ENCODE data around the gene ITIH1.
A peak's percentile ranks its signal among the peaks of the same experiment; 100 is the strongest.
"Not testable (repeated sequence)": the region's sequence is repeated elsewhere in the genome, so short reads cannot be mapped to it uniquely, and the experiment has no call there.

Gene ITIH1, protein sequence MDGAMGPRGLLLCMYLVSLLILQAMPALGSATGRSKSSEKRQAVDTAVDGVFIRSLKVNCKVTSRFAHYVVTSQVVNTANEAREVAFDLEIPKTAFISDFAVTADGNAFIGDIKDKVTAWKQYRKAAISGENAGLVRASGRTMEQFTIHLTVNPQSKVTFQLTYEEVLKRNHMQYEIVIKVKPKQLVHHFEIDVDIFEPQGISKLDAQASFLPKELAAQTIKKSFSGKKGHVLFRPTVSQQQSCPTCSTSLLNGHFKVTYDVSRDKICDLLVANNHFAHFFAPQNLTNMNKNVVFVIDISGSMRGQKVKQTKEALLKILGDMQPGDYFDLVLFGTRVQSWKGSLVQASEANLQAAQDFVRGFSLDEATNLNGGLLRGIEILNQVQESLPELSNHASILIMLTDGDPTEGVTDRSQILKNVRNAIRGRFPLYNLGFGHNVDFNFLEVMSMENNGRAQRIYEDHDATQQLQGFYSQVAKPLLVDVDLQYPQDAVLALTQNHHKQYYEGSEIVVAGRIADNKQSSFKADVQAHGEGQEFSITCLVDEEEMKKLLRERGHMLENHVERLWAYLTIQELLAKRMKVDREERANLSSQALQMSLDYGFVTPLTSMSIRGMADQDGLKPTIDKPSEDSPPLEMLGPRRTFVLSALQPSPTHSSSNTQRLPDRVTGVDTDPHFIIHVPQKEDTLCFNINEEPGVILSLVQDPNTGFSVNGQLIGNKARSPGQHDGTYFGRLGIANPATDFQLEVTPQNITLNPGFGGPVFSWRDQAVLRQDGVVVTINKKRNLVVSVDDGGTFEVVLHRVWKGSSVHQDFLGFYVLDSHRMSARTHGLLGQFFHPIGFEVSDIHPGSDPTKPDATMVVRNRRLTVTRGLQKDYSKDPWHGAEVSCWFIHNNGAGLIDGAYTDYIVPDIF

DNA sequence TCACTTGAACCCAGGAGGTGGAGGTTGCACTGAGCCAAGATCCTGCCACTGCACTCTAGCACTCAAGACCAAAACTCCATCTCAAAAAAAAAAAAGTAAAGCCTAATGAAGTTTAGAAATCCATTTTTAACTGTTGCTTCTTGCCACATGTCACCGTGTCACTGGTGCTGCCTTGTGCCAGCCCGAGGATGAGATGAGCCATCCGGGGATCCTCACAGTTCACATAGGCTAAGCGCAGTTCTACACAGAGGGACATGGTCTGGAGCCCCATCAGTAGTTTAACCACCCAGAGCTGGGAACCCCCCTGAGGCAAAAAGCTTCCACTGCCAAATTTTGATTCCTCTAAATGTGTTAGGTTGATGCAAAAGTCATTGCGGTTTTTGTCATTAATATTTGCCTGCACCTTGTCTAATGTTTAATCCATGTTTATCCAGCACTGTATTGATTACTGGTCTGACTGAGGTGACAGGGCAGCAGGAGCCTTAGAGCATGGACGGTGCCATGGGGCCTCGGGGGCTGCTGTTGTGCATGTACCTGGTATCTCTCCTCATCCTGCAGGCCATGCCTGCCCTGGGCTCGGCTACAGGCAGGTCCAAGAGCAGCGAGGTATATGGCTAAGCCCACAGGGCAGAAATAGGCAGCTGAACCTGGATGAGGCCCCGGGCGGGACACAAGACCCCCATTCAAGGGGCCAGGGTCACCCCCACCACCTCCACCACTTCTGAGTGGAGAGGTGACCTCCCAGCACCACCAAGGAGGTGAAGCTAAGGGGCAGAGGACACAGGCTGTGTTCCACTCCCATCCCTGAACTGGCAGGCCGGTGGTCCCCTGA lies at the start of gene ITIH1:
ITIH1 (plus strand) TSS at position 473 of the 832 bp plus-strand sequence; CDS start at position 490, 17 bp downstream.
- FAIRE-seq (no peak), DNase-seq (ENCODE audit: low spot score) (no peak)

DNA sequence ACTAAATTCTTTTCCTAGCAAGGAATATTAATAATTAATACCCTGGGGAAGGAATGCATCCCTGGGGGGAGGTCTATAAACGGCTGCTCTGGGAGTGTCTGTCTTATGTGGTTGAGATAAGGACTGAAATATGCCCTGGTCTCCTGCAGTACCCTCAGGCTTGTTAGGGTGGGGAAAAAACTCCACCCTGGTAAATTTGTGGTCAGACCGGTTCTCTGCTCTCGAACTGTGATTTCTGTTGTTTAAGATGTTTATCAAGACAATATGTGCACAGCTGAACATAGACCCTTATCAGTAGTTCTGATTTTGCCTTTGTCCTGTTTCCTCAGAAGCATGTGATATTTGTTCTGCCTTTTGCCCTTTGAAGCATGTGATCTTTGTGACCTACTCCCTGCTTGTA lies 48.6 kb upstream of the ITIH1 start:
- not testable (repeated sequence) for FAIRE-seq; DNase-seq (ENCODE audit: low spot score)

DNA sequence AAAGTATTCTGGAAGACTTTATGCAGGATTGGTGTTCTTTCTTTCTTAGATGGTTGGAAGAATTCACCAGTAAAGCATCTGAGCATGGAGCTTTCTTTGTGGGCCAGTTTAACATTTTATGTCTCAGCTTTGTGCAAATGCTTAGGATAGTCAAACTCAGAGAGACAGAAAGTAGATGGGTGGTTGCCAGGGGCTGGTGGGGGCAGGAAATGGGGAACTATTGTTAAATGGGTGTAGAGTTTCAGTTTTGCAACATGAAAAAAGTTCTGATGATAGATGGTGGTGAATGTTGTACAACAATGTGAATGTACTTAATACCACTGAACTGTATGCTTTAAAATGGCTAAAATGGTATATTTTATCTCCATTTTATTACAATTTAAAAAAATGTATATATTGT lies 46.7 kb upstream of the ITIH1 start:
- no peak for FAIRE-seq

DNA sequence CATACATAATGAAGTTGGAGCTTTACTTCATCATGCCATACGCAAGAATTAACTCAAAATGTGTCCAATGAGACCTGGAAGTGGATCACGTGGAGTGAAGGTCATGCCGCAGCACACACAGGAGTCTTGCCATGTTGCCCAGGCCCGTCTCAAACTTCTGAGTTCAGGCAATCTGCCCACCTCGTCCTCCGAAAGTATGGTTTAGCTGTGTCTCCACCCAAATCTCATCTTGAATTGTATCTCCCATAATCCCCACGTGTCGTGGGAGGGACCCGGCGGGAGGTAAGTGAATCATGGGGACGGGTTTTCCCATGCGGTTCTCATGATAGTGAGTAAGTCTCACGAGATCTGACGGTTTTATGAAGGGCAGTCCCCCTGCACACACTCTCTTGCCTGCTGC lies 45.8 kb upstream of the ITIH1 start:
- FAIRE-seq (no peak), DNase-seq (ENCODE audit: low spot score) (no peak)

More for the DNA sequence above, 46.7 kb upstream of the ITIH1 start:
- no peak for DNase-seq (ENCODE audit: low spot score)

DNA sequence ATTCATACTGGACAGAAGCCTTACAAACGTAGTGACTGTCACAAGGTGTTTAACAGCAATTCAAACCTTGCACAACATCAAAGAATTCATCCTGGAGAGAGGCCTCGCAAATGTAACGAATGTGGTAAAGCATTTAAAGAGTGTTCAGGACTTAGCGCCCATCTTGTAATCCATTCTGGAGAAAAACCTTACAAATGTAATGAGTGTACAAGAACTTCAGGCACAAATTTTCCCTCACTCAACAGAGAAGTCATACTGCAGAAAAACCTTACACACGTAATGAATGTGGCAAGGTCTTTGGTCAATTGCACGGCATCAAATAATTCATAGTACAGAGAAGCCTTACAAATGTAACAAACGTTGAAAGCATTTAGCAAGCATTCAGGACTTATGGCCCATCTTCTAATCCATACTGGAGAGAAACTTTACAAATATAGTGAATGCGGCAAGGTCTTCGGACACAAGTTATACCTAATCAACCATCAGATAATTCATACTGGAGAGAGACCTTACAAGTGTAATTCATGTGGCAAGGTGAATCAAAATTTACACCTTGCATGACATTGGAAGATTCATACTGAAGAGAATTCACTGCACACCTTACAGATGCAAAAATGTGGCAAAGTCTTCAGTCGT lies 44.0 kb upstream of the ITIH1 start:
- FAIRE-seq: no peak
- DNase-seq (ENCODE audit: low spot score): no peak

DNA sequence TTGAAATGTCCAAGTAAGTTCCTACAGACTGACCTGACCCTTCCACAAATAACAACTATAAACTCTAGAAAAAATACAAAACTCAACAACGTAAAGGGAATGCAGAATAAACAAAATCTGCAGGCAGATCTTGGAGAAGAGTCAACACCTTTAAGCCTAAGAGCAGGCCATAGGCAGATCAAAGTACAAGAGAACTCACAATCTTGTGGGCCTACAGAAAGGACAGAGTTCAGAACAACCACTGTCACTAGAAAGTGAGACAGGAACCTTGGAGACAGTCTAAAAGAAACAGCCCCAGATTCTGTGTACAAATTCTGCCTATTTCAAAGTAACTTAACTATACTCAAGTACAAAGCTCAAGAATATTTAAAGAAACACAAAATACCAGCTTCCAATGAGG lies 37.7 kb upstream of the ITIH1 start:
- no peak for FAIRE-seq
- DNase-seq (ENCODE audit: low spot score): no peak

DNA sequence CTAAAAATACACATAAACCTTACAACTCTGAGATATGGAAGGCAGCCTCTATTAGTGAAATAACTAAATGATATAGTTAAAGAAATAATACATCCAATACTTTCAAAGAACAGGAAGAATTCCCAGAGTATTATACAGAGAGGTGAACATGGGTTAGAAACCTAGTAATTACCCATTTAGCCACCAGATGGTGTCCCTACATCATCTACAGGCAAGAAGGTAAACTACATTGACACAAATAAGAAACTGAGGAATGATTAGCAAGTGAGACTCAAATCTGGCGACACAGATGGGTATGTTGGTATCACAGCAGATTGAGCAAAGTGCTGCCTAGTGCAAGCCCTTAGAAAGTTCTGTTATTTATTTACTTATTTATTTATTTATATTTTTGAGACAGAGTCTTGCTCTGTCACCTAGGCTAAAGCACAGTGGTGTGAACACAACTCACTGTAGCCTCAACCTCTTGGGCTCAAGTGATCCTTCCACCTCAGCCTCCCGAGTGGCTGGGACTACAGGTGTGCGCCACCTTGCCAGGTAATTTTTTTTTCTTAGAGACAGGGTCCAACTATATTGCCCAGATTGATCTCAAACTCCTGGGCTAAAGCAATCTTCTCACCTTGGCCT lies 34.9 kb upstream of the ITIH1 start:
- DNase-seq (ENCODE audit: low spot score): peak; percentile 25
- peak; percentile 45 for FAIRE-seq

DNA sequence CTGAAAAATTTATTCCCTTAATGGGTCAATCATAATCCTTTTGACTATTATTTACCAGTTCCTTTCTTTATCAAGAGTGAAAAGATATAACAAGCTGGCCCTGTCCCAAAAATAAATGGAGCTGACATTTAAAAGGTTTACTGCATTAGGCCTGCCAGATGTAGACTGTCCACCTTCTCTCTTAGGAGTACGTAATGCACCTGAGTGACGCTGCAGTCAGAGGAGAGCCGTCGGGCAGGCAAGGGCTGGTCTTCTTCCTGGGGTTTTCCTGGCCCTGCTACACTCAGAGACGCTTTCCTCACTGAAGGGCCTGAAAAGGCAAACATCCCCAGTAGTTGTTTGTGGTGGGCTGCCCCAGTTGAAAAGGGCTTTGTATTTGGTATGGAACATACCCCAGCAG lies 34.2 kb upstream of the ITIH1 start:
- FAIRE-seq (no peak), DNase-seq (ENCODE audit: low spot score) (no peak)

DNA sequence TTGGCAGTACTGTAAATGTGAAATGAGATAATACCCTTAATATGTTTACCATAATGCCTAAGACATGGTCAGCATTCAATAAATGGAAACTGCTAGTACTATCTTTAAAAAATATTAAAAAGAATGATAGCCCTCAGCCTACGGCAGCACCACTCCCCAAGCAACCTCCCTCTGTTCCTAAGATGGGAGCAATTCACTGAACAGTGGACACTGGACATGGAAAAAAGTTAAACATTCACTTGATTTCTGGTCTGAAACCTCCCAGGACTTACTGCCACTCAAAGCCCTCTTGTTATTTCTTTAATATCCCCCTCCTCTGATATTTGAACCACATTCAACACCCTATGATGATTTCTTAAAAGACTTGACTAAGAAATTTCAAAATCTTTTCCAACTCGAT lies 33.7 kb upstream of the ITIH1 start:
- DNase-seq (ENCODE audit: low spot score) (no peak), FAIRE-seq (no peak)

DNA sequence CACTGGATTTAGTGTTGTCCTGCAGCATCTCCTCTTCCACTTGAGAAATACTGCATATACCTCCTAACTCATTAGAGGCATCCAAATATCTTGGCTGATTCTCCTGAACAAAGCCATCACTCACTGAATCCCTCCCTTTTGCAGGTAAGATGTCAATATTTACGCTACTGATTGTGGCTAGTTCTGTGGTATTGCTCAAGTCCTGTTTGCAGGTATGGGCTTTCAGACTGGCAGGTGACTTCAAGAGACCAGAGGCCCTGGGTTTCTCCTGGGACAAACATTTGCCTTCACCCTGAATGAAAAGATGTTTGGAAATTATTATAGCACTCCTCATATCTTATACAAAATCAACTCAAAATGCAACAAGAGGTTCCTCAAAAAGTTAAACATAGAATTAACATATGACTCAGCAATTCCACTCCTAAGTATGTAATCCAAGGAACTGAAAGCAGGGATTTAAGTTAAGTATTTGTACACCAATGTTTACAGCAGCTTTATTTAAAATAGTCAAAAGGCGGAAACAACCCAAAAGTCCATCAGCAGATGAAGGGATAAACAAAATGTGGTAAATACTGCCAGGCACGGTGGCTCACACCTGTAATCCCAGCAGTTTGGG lies 25.2 kb upstream of the ITIH1 start:
- DNase-seq (ENCODE audit: low spot score) (no peak), FAIRE-seq (no peak)

DNA sequence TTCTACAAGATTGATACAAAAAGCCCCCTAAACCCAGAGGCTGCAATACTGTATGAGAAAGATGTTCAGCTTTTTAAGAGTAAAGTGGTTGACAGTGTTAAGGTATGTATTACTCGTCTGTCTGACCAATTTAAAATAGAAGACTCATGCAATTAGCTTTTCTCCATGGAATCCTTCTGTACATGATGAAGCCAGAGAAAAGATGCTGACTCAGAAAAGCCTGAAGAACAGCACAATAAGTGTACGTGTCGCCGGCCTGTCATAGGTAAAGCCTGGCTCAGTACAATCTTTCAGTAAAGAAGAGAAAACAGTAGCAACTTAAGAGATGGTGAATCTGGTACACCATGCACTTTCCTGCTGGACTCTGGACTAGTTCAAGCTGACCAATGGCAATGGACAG lies 23.0 kb upstream of the ITIH1 start:
- FAIRE-seq: no peak

DNA sequence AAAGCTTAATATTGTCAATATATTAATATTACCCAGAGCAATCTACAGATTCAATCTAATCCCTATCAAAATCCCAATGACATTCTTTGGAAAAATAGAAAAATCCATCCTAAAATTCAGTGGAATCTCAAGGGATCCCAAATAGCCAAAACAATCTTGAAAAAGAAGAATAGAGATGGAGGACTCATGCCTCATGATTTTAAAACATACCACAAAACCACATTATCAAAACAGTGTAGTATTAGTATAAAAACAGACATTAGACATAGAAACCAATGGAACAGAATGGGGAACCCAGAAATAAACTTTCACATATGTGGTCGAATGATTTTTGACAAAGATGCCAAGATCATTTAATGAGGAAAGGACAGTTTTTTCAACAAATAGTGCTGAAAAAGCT lies 21.3 kb upstream of the ITIH1 start:
- DNase-seq (ENCODE audit: low spot score): no peak
- FAIRE-seq: no peak

More for the DNA sequence above, 23.0 kb upstream of the ITIH1 start:
- DNase-seq (ENCODE audit: low spot score): no peak

DNA sequence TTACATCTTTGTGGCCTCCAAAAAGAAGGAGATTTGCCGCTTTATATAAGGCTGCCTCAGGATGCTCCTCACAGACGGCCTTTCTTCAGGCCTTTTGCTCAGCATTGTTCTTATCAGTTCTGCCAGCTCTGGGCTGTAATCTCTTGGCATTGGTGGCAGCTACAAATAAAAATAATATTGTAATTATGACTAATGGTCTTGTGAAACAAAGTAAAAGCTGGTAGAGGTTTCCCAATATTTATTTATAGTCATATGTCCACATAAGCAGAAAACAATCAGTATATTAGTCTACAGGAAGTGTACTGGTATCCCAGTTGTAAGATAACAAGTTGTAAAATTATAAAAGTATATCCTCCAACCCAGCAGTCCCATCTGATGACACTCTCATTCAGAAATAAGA lies 13.9 kb upstream of the ITIH1 start:
- DNase-seq (ENCODE audit: low spot score) (no peak), FAIRE-seq (no peak)

DNA sequence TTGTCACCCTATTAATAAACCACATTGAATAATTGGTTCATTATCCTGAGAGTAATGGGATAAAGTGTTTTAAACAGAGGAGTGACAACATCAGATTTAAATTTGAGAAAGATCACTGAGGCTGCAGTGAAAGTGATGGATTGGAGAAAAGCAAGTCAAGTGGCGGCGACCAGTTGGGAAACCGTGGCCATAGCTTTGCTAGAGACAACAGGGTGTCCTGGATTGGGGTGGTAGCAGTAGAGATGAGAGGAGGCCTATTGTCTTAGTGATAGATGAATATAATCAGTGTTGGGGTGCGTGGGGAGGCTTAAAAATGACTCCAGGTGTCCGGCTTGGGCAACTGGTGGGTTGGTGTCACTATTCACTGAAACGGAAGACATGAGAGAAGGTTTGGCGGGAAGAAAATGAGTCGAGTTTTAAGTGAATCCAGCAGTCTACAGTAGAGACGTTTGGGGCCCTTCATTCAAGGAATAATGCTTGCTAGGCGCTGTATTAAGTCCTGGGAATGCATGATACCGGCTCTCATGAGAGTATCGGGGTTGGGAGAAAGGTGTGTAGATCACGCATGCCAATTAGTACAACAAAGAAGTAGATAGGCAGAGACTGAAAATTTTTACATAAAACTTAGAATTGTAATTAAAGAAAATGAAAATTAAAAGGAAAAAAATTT lies 7.5 kb upstream of the ITIH1 start:
- no peak for FAIRE-seq
- DNase-seq (ENCODE audit: low spot score): no peak

DNA sequence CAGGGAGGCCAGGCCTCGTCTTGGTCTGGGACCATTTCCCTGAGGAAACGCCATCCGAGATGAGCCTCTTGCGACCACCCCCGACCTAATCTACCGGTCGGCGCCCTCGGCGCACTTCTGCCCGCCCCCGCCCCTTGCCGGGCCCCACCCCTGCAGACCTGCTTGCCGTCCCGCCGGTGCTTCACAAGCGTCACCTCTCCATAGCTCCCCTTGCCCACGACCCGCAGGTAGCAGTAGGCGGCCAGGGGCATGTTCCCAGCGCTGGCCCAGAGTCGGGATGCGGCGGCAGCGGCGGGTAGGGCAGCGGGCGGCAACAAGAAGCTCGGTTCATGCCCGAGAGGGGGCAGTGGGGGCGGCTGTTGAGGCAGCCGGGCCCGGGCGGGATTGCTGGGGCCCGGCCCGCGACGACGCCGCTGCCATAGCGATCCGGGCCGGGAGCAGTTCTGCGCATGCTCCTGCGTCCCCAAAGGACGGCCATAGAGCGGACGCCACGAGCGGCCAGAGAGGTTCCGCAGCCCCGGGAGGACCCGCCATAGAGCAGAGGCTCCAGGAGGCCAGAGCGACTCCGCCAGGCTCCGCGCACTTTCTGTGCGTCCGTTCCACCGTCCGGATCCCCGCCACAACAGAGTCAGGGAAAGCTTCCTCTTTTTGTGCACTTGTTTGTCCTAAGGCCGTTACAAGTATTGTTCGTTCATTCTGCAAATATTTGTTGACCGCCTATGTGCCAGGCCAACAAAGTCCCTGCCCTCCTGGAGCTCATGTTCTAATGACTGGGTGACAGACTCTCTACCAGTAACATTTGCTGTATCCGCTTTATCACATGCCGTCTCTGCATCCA lies 6.7 kb upstream of the ITIH1 start, which contains the start of gene NEK4:
NEK4 (minus strand) TSS at position 445 of the 838 bp plus-strand sequence; CDS start at position 251, 194 bp downstream.
- FAIRE-seq (no peak), DNase-seq (ENCODE audit: low spot score) (peak; percentile 79)

DNA sequence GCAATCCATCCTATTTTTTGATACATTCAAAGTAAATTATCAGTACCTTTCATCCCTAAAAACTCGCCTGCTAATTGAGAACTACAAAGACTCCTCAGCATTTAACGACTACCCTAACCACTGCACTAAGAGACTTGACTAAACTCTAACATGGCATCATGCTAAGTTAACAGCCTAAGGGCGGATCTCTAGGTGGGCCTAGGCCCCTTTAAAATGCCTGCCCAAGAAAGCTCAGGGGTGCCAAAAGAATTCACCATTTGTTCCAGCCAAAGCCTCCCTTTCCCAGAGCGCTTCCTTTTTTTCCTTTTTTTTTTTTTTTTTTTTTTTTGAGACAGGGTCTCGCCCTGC lies 6.1 kb upstream of the ITIH1 start:
- no peak for DNase-seq (ENCODE audit: low spot score)
- FAIRE-seq: no peak

DNA sequence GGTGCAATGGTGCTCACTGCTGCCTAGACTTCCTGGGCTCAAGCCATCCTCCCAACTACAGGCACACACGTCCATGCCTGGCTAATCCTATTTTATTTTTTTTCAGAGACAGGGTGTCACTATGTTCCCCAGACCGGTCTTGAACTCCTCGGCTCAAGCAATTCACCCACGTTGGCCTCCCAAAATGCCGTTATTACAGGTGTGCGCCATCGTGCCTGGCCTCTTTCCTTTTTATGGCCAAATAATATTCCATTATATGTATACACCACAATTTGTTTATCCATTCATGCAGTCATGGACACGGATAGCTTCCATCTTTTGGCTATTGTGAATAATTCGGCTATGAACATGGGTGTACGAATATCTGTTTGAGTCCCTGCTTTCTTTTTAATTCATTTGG lies 5.7 kb upstream of the ITIH1 start:
- FAIRE-seq (no peak), DNase-seq (ENCODE audit: low spot score) (no peak)

DNA sequence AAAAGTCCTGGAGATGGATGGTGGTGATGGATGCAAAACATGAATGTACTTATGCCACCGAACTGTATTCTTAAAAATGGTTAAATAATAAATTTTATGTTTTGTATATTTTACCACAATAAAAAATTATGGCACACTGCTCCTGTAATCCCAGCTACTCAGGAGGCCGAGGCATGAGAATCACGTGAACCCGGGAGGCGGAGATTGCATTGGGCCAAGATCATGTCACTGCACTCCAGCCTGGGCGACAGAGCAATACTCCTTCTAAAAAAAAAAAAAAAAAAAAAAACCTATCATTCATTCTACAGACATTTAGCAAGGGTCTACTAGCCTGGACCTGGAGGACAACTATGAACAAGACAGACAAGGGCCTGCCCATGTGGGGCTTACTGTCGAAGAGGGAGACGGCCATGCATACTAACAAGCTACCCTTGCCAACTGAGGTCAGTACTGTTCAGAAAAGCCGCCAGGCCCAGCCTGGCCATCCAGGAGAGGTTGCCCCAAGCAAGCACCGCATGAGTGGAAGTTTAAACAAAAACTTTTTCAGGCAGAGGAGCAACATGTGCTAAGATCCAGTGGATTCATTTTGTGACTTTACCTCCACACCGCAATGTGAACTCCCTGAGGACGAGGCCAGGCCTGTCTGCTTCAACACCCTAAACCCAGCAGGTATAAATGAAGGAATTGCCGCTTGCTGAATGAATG lies 3.9 kb upstream of the ITIH1 start:
- no peak for FAIRE-seq

More for the DNA sequence above, 3.9 kb upstream of the ITIH1 start:
- no peak for DNase-seq (ENCODE audit: low spot score)
